IPS-15b (cell line): ENCODE measurements around the gene RPTN.

Experiments used
- H3K27me3 ChIP-seq: one replicate; pipeline ENCODE4 v1.6.1; 2013; ENCODE audit warnings: low read length; ENCODE audit not compliant: control insufficient read depth, insufficient read depth
- H3K36me3 ChIP-seq: one replicate; pipeline ENCODE4 v1.6.1; 2013; ENCODE audit warnings: low read length; ENCODE audit not compliant: control insufficient read depth, insufficient read depth
- H3K4me1 ChIP-seq: one replicate; pipeline ENCODE4 v1.6.1; 2013; ENCODE audit warnings: mild to moderate bottlenecking, low read length; ENCODE audit not compliant: control insufficient read depth, insufficient read depth
- H3K4me3 ChIP-seq: one replicate; pipeline ENCODE4 v1.5.1; 2013; ENCODE audit warnings: low read depth, low read length
- H3K9ac ChIP-seq: one replicate; pipeline ENCODE4 v1.6.1; 2013; ENCODE audit warnings: low read depth, mild to moderate bottlenecking, low read length
- H3K9me3 ChIP-seq: one replicate; pipeline ENCODE4 v1.6.1; 2013; ENCODE audit warnings: mild to moderate bottlenecking, low read length; ENCODE audit not compliant: control insufficient read depth, insufficient read depth

RPTN gene

GRCh38 chr1:152182944-152183361 lies 23.9 kb upstream of the RPTN start:
- H3K4me3 ChIP-seq = no peak overlapping the region
- no peaks in the 10 kb centered on the region for H3K4me1 ChIP-seq
- H3K9ac ChIP-seq = no peak overlapping the region
- H3K9me3 ChIP-seq = no peaks in the 10 kb centered on the region
- H3K36me3 ChIP-seq = no peaks in the 10 kb centered on the region
- peaks cover 9% of the 10 kb centered on the region for H3K27me3 ChIP-seq

DNA sequence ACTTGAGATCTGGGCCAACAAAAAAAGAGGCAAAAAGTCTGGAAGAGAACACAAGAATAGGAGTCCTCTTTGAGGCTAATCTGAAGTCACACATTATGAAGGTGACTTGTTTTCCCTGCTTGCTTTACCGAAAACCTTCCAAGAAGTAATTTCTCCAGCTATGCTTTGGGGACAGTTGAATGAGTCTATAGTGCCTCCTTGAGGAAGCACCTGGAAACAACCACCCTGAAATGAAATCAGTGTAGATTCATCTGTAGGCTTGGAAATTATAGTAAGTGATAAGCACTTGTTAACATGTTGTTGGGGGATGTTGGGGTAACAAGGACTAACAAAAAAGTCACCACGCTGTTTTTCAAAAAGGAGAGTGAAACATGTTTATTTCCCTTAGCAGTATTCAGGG lies 23.4 kb upstream of the RPTN start:
- H3K4me3 ChIP-seq = no peak overlapping the region
- H3K9me3 ChIP-seq = no peaks in the 10 kb centered on the region
- H3K9ac ChIP-seq = no peak overlapping the region
- H3K4me1 ChIP-seq = no peaks in the 10 kb centered on the region
- H3K36me3 ChIP-seq = no peaks in the 10 kb centered on the region
- peaks cover 9% of the 10 kb centered on the region for H3K27me3 ChIP-seq

DNA sequence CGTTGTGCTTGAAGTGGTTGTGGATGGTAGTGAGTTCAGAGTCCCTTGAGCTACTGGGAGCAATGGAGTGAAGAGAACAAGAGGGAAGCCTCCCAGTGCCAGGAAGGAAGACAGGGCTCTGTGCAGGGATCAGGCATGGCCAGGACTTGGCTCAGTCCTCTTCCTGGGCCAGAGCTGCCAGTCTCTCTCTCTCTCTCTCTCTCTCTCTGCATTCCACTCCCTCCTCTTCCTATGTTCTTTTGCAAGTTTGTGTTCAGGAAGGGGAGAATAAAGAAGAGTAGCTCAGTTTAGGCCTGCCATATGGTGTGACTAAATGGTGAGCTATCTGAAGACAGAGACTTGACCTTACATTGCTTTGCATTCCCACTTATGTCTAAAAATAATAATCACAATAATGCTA lies 20.5 kb upstream of the RPTN start:
- Histone ChIP-seq H3K27me3 (peaks cover under 1% of the 10 kb centered on the region), H3K36me3 (no peaks in the 10 kb centered on the region), H3K4me1 (no peaks in the 10 kb centered on the region), H3K4me3 (no peak overlapping the region), H3K9me3 (no peaks in the 10 kb centered on the region), H3K9ac (no peak overlapping the region)

GRCh38 chr1:152170287-152170905 lies 11.4 kb upstream of the RPTN start:
- Histone ChIP-seq H3K9me3 (no peaks in the 10 kb centered on the region), H3K4me3 (no peak overlapping the region), H3K27me3 (no peaks in the 10 kb centered on the region), H3K4me1 (no peaks in the 10 kb centered on the region), H3K9ac (no peak overlapping the region), H3K36me3 (no peaks in the 10 kb centered on the region)

DNA sequence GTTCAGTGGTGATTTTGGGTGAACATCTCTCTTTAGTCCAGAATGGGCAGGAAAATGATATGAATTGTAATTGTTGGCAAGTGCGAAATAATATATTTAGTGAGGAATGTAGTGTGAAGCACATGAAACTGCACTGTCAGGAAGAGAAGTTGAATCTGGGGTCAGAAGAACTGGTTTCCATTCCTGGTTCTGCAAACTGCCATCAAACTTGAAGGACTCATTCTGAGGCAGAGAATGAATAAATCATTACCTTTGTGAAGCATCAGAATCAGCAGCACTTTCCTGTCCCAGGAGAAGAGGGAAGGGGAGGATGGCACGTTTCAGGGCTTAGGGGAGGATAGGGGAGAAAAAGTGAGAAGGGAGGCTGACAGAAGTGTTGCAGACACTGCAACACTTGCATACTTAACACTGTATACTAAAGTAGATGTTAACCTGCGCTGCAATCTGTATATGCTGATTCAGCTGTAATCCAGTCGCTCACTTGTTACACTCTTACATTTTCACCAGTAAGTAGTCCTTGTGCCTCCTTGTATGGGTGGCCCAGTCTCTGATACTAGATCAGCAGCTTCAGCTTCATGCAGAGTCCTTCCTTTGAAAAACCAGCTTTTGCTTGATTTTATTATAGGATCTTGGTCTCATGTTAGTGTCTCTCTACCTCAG lies 10.5 kb upstream of the RPTN start:
- no peak overlapping the region for H3K9ac ChIP-seq
- H3K36me3 ChIP-seq = no peaks in the 10 kb centered on the region
- H3K27me3 ChIP-seq = no peaks in the 10 kb centered on the region
- H3K4me3 ChIP-seq = no peak overlapping the region
- H3K9me3 ChIP-seq = no peaks in the 10 kb centered on the region
- no peaks in the 10 kb centered on the region for H3K4me1 ChIP-seq

DNA sequence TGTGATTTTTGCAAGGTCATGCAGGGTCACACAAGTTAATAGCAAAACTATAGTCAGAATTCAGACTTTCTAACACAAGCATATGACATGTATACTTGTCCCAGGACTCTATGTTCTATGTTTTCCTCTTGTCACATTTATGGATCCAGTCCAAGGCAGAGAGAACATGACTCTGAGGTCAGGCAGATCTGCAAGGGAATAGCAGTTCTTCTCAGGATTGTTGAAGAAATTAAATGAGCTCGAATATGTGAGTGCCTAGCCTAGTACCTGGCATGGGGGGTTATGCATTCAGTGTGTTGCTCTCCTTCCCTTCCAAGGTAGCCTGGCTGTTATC lies 9.5 kb upstream of the RPTN start:
- no peaks in the 10 kb centered on the region for H3K4me1 ChIP-seq
- H3K27me3 ChIP-seq = no peaks in the 10 kb centered on the region
- H3K36me3 ChIP-seq = no peaks in the 10 kb centered on the region
- H3K9me3 ChIP-seq = no peaks in the 10 kb centered on the region
- H3K4me3 ChIP-seq = no peak overlapping the region
- H3K9ac ChIP-seq = no peak overlapping the region

DNA sequence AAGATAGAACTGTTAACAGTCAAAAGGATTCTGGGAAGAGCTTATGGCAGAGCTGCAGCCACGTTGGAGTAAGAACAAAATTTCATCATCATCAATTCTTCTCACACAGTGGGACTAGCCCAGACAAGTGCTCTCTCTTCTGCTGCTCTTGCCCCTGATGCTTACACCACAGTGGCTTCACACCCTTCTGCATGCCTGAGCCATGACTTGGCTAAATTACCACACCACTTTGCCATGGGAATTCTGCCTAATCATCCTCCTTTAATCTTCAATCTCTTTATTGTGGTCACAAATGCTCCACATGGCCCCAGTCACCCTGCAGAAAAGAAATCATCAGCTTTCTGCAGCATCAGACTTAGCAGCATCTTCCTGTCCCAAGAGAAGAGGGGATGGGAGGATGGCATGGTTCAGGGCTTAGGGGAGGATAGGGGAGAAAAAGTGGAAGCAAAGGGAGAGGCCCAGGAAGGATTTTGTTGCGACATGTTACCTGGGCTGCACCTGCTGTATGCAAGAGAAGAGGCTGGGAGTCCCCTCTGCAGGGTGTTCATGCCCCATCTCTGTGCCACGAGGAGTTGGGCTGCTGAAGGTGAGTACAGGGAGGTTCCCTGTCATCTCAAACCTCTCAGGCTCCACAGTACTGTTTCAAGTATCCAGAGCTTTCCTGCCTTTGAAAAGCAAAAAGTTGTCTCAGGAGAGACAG lies 9.0 kb upstream of the RPTN start:
- no peak overlapping the region for H3K9ac ChIP-seq
- no peaks in the 10 kb centered on the region for H3K27me3 ChIP-seq
- no peaks in the 10 kb centered on the region for H3K9me3 ChIP-seq
- no peak overlapping the region for H3K4me3 ChIP-seq
- no peaks in the 10 kb centered on the region for H3K36me3 ChIP-seq
- H3K4me1 ChIP-seq = no peaks in the 10 kb centered on the region

DNA sequence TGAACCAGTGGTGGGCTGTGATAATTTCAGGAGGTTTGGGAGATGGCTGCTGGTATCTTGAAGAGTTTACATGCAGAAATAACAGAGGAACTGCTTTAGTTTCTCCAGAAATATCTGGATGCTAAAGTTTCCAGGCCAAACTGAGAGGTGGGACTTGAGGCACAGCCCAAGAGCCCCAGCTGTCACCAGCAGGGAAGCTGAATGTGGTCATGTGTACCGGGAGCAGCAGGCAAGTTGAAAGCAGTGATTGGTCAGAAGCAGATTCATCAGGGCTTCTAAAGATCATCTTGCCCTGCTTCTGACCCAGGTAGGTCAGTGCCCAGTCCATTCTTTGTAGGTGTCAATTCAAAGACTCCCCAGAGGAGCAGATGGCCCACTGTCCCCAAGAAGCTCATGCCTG lies 7.9 kb upstream of the RPTN start:
- no peaks in the 10 kb centered on the region for H3K27me3 ChIP-seq
- H3K9ac ChIP-seq = no peak overlapping the region
- no peak overlapping the region for H3K4me3 ChIP-seq
- no peaks in the 10 kb centered on the region for H3K9me3 ChIP-seq
- H3K36me3 ChIP-seq = no peaks in the 10 kb centered on the region
- no peaks in the 10 kb centered on the region for H3K4me1 ChIP-seq

DNA sequence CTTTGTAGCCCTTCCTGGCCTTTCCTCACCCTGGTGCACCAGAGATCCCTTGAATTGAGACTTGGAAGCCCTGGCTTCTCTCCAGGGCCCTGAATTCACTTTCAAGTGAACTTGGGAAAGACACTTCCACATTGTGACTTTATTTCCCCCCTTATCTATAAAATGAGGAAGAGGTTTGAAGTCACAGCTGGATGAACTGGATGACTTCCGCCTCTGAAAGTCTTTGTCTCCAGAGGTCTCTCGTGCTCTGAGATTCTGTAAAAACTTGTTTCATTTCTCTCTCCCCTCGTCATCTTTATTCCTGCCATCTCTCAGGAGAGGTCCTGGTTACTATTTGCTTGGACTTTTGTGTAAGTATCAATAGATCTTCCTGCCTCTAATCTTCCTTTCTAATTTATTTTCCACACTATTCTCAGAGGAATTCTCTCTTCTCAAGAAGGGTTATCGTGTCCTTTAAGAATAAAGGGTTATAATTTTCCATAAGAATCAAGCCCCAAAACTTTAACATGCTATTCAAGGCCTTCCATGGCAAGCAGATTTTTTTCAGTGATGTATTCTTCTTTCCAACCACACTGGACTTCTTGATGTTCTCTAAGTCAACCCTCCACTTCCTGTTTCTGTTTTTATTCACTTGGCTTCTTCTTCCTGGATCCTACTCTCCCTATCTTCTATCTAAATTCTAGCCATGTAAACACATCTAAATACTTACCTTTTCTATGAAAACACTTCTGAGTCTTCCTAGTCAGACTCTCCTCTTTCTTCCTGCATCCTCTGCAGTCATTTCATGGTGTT lies 6.5 kb upstream of the RPTN start:
- H3K9ac ChIP-seq = no peak overlapping the region
- H3K4me1 ChIP-seq = no peaks in the 10 kb centered on the region
- H3K36me3 ChIP-seq = no peaks in the 10 kb centered on the region
- no peak overlapping the region for H3K4me3 ChIP-seq
- H3K27me3 ChIP-seq = no peaks in the 10 kb centered on the region
- no peaks in the 10 kb centered on the region for H3K9me3 ChIP-seq

DNA sequence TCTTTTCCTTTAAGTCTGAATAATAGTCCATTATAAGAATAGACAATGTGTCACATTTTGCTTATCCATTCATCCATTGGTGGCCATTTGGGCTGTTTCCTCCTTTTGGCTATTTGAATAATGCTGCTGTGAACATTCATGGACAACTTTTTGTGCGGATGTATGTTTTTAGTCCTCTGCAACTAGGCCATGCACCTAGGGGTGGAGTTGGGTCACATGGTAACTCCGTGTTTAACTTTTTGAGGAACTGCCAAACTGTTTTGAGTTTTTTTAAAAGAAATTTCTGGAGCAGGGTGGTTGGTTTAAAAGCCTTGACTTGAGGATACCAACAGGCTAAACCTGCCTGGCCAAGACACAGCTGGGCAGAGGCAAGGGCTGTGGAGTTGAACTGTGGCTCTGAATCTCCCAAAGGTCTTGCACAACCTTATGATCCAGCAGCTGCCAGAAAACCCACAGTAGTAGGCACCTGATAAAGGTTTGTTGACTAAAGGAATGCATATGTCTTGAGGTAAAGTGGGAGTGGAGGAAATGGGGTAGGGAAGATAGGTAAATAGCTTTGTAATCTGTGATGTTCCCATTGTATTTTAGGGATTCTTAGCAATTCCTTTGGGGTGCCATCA lies 5.6 kb upstream of the RPTN start:
- no peaks in the 10 kb centered on the region for H3K36me3 ChIP-seq
- no peak overlapping the region for H3K4me3 ChIP-seq
- no peaks in the 10 kb centered on the region for H3K27me3 ChIP-seq
- H3K9me3 ChIP-seq = no peaks in the 10 kb centered on the region
- H3K4me1 ChIP-seq = no peaks in the 10 kb centered on the region
- no peak overlapping the region for H3K9ac ChIP-seq

DNA sequence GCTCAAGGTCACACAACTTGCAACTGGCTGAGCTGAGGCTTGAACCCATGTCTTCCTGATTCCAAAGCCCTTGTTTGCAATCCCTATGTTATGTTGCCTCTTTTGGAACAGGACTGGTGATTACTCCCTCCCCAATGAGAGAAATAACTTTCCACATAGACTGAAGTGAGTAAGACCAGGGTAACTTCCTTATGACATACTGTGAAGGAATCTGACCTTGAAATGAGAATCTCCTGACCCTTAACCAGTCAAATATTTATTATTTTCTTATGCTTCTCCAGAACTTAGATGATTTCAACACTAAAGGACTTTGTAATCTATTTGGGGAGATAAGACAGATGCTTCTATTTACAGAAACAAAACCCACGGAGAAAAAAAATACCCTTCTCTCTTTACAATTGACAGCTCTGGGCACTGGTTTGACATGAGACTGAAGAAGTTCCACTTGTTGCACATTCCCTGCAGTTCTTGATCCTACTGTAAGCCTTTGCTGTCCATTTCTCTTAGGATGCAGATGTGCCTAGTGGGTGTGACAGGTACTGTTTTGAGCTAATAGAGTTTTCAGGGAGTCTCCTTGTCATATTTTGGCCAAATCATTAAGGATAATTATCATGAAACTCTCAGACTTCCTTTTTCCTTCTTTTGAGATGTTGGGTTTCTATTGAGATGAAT lies 3.9 kb upstream of the RPTN start:
- H3K4me1 ChIP-seq = no peaks in the 10 kb centered on the region

More for the DNA sequence above, 3.9 kb upstream of the RPTN start:
- H3K9me3 ChIP-seq = no peaks in the 10 kb centered on the region
- H3K36me3 ChIP-seq = no peaks in the 10 kb centered on the region
- H3K27me3 ChIP-seq = no peaks in the 10 kb centered on the region
- H3K9ac ChIP-seq = no peak overlapping the region
- H3K4me3 ChIP-seq = no peak overlapping the region
